Tibial artery (tissue), 4 donors: ENCODE results near the gene ATP11A.
"Not testable (repeated sequence)": the region's sequence is repeated elsewhere in the genome, so short reads cannot be mapped to it uniquely, and the experiment has no call there.

Experiments used
- DNase-seq, 2 donors: peaks; one replicate each; pipeline ENCODE4 v3.0.0-alpha.2; 2019
- H3K27ac ChIP-seq, 2 donors: fragments of 200-600 bp; sonication (generic) in 1 of 2; 1 replicate in 1 of 2; 2 replicates in 1 of 2; pipeline ENCODE4 v1.5.1; 2018 to 2019; ENCODE audit warnings: mild to moderate bottlenecking in 1 of 2
- H3K27me3 ChIP-seq, 2 donors: fragments of 200-600 bp; sonication (generic) in 1 of 2; one replicate each; pipeline versions ENCODE4 v1.5.1 to v1.6.0; 2016 to 2019
- H3K36me3 ChIP-seq, 3 donors: fragments of 200-600 bp; sonication (generic) in 2 of 3; one replicate each; pipeline ENCODE4 v1.5.1; 2016 to 2019; ENCODE audit warnings: mild to moderate bottlenecking in 2 of 3
- H3K4me1 ChIP-seq, 4 donors: fragments of 200-600 bp; sonication (generic) in 2 of 4; 1 replicate in 3 of 4; 2 replicates in 1 of 4; pipeline ENCODE4 v1.5.1; 2016 to 2019
- H3K4me3 ChIP-seq, 2 donors: fragments of 200-600 bp; sonication (generic) in 1 of 2; 1 replicate in 1 of 2; 2 replicates in 1 of 2; pipeline ENCODE4 v1.5.1; 2018 to 2019; ENCODE audit warnings: mild to moderate bottlenecking in 2 of 2
- H3K9me3 ChIP-seq, 3 donors: fragments of 200-600 bp; sonication (generic) in 1 of 3; one replicate each; pipeline ENCODE4 v1.5.1; 2016 to 2019
- CTCF ChIP-seq, 2 experiments: fragments of 200-600 bp in 1 of 2; fragments of 450-650 bp in 1 of 2; IDR thresholded peaks; one replicate each; pipeline ENCODE4 v1.5.1; 2017 to 2019; ENCODE audit warnings: antibody characterized with exemption in 2 of 2, mild to moderate bottlenecking in 1 of 2, moderate library complexity in 1 of 2
- intact Hi-C: fragments of 100-400 bp; cut with DNase I; formaldehyde crosslinking; loops from one replicate; pipeline ENCODE4 v1.15.0; 2023; ENCODE audit warnings: low total_unique reads

ATP11A gene

DNA sequence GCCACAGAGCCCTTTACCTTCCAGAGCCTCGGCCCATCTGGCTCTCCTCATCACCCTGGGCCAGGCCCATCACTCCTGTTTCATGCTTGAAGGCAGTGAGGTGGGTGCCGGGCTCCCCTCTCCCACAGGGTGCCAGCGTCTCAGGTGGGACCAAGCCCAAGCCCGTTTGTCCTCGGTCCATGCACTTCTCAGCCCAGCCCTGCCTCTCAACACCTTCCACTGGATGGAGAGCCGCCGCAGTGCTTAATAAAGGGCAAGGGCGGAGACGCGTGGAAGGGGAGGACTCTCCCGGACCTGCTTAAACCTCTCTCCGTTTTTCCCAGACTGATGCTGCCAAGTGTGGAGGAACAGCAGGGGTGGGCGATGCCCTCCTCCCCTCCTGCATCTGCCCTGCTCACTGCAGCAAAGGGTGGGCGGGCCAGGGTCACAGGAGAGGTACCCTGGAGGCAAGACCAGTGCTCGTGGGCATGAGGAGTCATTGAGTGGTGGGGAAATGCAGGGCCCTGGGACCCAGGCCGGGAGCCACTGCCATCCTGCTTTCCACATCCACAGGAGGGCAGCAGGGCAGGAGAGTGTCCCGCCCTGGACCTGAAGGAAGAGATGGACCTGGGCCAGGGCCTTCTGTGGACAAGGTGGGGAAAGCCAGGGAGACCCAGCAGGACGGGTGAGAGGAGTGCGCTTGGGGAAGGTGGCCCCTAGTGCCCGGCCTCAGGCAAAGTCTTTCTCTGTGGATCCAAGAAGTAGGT lies 9.7 kb upstream of the ATP11A start:
- H3K27me3 ChIP-seq, result peaks cover 0 to 2% of the 10 kb centered on the region in 2 donors
- no peak overlapping the region for H3K27ac ChIP-seq
- no peaks in the 10 kb centered on the region for H3K9me3 ChIP-seq
- no peak for TF ChIP-seq CTCF (IDR thresholded peaks at IDR 0.05)
- H3K36me3 ChIP-seq, result no peaks in the 10 kb centered on the region
- peak in 1 of 2 donors; percentile 26 for DNase-seq
- no peak overlapping the region for H3K4me3 ChIP-seq
- intact Hi-C loops, result no loop called here
- no peaks in the 10 kb centered on the region for H3K4me1 ChIP-seq

GRCh38 chr13:112680741-112681360 lies 9.0 kb upstream of the ATP11A start:
- no peak for TF ChIP-seq CTCF (IDR thresholded peaks at IDR 0.05)
- Histone ChIP-seq H3K27me3 (peaks cover 0 to 2% of the 10 kb centered on the region in 2 donors), H3K27ac (no peak overlapping the region), H3K36me3 (no peaks in the 10 kb centered on the region), H3K4me1 (no peaks in the 10 kb centered on the region), H3K9me3 (no peaks in the 10 kb centered on the region), H3K4me3 (no peak overlapping the region)
- DNase-seq, result no peak
- intact Hi-C loops, result no loop called here

GRCh38 chr13:112683581-112683980 lies 6.3 kb upstream of the ATP11A start:
- no peaks in the 10 kb centered on the region for H3K9me3 ChIP-seq
- H3K27me3 ChIP-seq, result no peaks in the 10 kb centered on the region
- intact Hi-C loops, result no loop called here
- H3K4me1 ChIP-seq, result no peaks in the 10 kb centered on the region
- H3K27ac ChIP-seq, result no peak overlapping the region
- no peaks in the 10 kb centered on the region for H3K36me3 ChIP-seq
- H3K4me3 ChIP-seq, result no peak overlapping the region
- TF ChIP-seq CTCF (IDR thresholded peaks at IDR 0.05), result no peak
- no peak for DNase-seq

DNA sequence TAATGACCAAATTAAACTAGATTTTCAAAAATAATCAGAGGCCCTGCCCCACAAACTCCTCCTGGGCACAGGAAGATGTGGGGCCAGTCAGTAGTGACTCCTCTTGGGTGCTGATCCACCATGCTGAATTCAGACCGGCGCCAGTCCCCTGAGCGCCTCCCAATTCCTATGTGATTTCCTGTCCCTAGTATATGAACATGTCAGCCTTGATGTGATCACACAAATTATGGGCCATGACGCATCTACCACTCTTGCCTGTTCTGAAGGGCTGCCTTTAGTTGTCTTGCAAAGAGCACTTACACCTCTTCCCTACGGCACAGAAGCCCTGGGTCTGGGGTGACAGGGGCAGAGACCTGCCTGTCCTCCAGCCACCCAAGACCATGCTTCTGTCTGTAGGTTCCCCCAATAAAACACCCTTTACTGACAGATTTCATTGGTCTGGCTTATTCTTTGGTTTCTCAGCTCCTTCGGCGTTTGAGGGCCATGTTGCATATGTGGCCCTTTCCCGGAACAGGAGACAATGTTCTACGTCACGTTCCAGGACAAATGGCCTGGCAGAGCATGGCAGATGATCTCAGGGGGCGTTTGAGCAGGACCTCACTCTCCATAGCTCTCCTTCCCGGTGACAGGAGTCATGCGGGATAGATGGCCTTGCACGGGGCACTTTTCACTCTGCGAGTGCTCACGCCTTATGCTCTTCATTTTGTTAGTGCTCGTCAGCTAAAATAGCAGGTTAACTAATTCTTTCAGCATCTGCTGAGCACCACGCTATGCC lies 5.6 kb upstream of the ATP11A start:
- H3K4me1 ChIP-seq, result no peaks in the 10 kb centered on the region
- no peaks in the 10 kb centered on the region for H3K36me3 ChIP-seq
- no peaks in the 10 kb centered on the region for H3K9me3 ChIP-seq
- intact Hi-C loops, result no loop called here
- TF ChIP-seq CTCF (IDR thresholded peaks at IDR 0.05), result no peak
- no peak overlapping the region for H3K4me3 ChIP-seq
- H3K27ac ChIP-seq, result no peak overlapping the region
- DNase-seq, result peak in 1 of 2 donors; percentile 4
- no peaks in the 10 kb centered on the region for H3K27me3 ChIP-seq

DNA sequence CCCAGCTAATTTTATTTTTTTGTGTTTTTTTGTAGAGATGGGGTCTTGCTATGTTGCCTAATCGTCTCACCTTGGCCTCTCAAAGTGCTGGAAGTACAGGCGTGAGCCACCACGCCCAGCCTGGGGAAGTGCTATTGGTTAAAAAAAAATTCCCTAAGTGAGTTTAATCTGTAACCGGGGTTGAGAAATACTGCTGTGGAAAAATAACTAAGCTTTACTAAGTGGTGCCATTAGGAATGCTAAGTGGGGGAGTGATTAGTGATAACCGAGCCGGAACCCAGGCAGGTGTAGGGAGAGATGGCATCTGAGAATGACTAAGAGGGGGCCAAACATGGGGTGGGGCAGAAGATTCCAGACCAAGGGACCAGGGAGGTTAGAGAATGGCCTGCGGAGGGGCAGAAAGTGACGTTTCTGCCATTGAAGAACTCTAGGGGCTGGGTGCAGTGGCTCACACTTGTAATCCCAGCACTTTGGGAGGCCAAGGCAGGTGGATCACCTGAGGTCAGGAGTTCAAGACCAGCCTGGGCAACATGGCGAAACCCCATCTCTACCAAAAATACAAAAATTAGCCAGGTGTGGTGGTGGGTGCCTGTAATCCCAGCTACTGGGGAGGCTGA lies 4.5 kb upstream of the ATP11A start:
- not testable (repeated sequence) for H3K27me3 ChIP-seq, H3K9me3 ChIP-seq, H3K27ac ChIP-seq, H3K4me3 ChIP-seq, H3K4me1 ChIP-seq, H3K36me3 ChIP-seq
- intact Hi-C loops, result loop anchor here (5.0 kb wide), 1 partner anchor 93 kb away; no protein-coding TSS in a partner anchor
- peak; percentile 9 to 16 for DNase-seq
